HepG2 (cell line): ENCODE data around the gene RHBDD1. TPM values are rescaled to one million over a fixed set of nuclear protein-coding genes. Genes with fewer than 3 reads are reported as not detected.

ENCODE experiments used
- ARNTL ChIP-seq: sonication (generic); formaldehyde crosslinking; IDR thresholded peaks from 2 replicates; pipeline ENCODE4 v1.4.0; 2020; ENCODE audit warnings: mild to moderate bottlenecking, missing genetic modification reagents
- CREB1 ChIP-seq, 2 experiments: fragments of 450-650 bp in 1 of 2; IDR thresholded peaks; 2 replicates each; pipeline ENCODE4 v1.6.1; 2016 to 2017; ENCODE audit warnings: control low read depth in 1 of 2, mild to moderate bottlenecking in 1 of 2, missing compliant biosample characterization in 1 of 2, missing genetic modification characterization in 1 of 2
- DMAP1 ChIP-seq: IDR thresholded peaks from 2 replicates; pipeline ENCODE4 v1.6.1; 2016
- DZIP1 ChIP-seq: sonication (generic); formaldehyde crosslinking; IDR thresholded peaks from 2 replicates; pipeline ENCODE4 v1.5.0; 2020; ENCODE audit warnings: mild to moderate bottlenecking, missing genetic modification reagents
- HMG20B ChIP-seq: conservative IDR thresholded peaks from 2 replicates; pipeline ENCODE4 v1.6.1; 2016; ENCODE audit warnings: missing genetic modification reagents, missing compliant biosample characterization
- NFE2L1 ChIP-seq: sonication (generic); formaldehyde crosslinking; IDR thresholded peaks from 2 replicates; pipeline ENCODE4 v1.4.0; 2020; ENCODE audit warnings: missing genetic modification reagents, mild to moderate bottlenecking, borderline replicate concordance
- RAD21 ChIP-seq: fragments of 450-650 bp; formaldehyde crosslinking; IDR thresholded peaks from 2 replicates; pipeline ENCODE4 v1.5.0; 2020; ENCODE audit warnings: mild to moderate bottlenecking
- SIN3A ChIP-seq: IDR thresholded peaks from 2 replicates; pipeline ENCODE4 v1.6.1; 2011; ENCODE audit warnings: low read depth, mild to moderate bottlenecking, control low read depth, low read length, borderline replicate concordance
- WIZ ChIP-seq: sonication (generic); formaldehyde crosslinking; IDR thresholded peaks from 2 replicates; pipeline ENCODE4 v1.5.1; 2020; ENCODE audit warnings: mild to moderate bottlenecking, missing genetic modification reagents
- ZFP41 ChIP-seq: sonication (generic); formaldehyde crosslinking; IDR thresholded peaks from 2 replicates; pipeline ENCODE4 v1.4.0; 2020; ENCODE audit warnings: mild to moderate bottlenecking, missing genetic modification reagents, borderline replicate concordance
- ZNF383 ChIP-seq: sonication (generic); formaldehyde crosslinking; IDR thresholded peaks from 2 replicates; pipeline ENCODE4 v1.4.0; 2020; ENCODE audit warnings: missing genetic modification reagents, mild to moderate bottlenecking, borderline replicate concordance
- ZNF503 ChIP-seq: sonication (generic); formaldehyde crosslinking; IDR thresholded peaks from 2 replicates; pipeline ENCODE4 v1.4.0; 2020; ENCODE audit warnings: missing genetic modification reagents
- ZNF713 ChIP-seq: sonication (generic); formaldehyde crosslinking; IDR thresholded peaks from 2 replicates; pipeline ENCODE4 v1.4.0; 2020; ENCODE audit warnings: mild to moderate bottlenecking, missing genetic modification reagents
- polyA plus RNA-seq, 8 experiments: library from polyadenylated mRNA; depleted of rRNA in 3 of 8; stranded (reverse) in 7 of 8; unstranded in 1 of 8; fragments of >200 nt; fragmentation: Illumina TruSeq in 4 of 8; extraction: Trizol in 4 of 8; gene quantifications; 2 replicates each; pipeline versions ENCODE4 v1.2.1 to v1.2.3, GENCODE V29; 2011 to 2016; ENCODE audit warnings: low read depth in 4 of 8, missing spikeins in 1 of 8, mixed read lengths in 1 of 8; ENCODE audit not compliant: insufficient read depth in 1 of 8
- total RNA-seq, 5 experiments: library from RNA; depleted of rRNA; stranded (reverse); fragments of >200 nt; fragmentation: Illumina TruSeq; extraction: Trizol; gene quantifications; 2 replicates each; pipeline ENCODE4 v1.2.3, GENCODE V29; 2016; ENCODE audit warnings: low read depth in 1 of 5
- TF ChIP-seq, protein P1 (sequence below), 2 experiments: sonication (generic) in 1 of 2; formaldehyde crosslinking in 1 of 2; IDR thresholded peaks; 2 replicates each; pipeline versions ENCODE4 v1.6.1 to v1.9.0; 2014 to 2022; ENCODE audit warnings: antibody characterized with exemption in 1 of 2, borderline replicate concordance in 1 of 2, inconsistent platforms in 1 of 2, low read depth in 1 of 2, missing genetic modification reagents in 1 of 2
- TF ChIP-seq, protein P2 (sequence below): sonication (generic); formaldehyde crosslinking; IDR thresholded peaks from 2 replicates; pipeline ENCODE4 v1.8.0; 2022; ENCODE audit warnings: missing genetic modification reagents, mild to moderate bottlenecking, borderline replicate concordance
- TF ChIP-seq, protein P3 (sequence below): sonication (generic); formaldehyde crosslinking; IDR thresholded peaks from 2 replicates; pipeline ENCODE4 v1.4.0; 2020; ENCODE audit warnings: missing genetic modification reagents

Gene RHBDD1
- total and polyA plus RNA-seq, 2 of the 13 experiments (the other 11 are each of a cell fraction or from before 2014, with no cell fraction given): 8.2 to 9.5 TPM

DNA sequence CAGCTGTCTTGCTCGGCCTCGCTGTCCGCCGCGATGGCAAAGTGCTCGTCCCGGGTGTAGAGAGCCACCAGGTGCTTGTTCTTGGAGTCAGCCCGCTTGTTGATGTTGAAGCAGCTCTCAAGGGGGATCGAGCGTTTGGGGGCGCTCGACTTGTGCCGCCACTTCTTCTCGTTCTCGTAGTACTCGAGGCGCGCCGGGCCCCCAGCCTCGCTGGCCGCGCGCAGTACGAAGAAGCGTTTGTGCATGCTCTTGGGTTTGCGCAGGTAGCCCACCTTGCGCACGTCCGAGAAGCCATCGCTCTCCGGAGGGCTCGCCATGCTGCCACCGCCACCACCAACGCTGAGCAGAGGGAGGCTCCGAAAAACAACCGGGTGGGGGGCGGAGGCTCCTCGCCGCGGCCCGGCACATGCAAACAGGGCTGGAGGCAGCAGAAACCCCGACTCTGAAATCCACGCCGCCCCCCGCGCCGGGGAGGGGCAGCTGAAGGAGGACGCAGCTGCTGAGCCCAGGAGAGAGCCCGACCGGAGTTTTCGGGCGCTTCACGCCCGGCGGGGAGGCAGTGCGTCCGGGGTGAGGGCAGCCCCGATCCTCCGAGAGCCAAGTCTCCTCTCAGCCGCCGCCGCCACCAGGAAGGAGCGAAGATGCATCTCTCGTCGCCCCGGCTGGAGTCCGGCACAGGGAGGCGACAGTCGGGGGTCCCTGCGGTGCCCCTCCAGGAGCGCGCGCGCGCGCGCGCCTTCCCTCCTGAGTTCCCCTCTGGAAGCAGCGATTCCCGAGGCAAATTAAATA is 37.2 kb upstream of the RHBDD1 start (continued):
- TF ChIP-seq, protein P1, sequence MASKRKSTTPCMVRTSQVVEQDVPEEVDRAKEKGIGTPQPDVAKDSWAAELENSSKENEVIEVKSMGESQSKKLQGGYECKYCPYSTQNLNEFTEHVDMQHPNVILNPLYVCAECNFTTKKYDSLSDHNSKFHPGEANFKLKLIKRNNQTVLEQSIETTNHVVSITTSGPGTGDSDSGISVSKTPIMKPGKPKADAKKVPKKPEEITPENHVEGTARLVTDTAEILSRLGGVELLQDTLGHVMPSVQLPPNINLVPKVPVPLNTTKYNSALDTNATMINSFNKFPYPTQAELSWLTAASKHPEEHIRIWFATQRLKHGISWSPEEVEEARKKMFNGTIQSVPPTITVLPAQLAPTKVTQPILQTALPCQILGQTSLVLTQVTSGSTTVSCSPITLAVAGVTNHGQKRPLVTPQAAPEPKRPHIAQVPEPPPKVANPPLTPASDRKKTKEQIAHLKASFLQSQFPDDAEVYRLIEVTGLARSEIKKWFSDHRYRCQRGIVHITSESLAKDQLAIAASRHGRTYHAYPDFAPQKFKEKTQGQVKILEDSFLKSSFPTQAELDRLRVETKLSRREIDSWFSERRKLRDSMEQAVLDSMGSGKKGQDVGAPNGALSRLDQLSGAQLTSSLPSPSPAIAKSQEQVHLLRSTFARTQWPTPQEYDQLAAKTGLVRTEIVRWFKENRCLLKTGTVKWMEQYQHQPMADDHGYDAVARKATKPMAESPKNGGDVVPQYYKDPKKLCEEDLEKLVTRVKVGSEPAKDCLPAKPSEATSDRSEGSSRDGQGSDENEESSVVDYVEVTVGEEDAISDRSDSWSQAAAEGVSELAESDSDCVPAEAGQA (IDR thresholded peaks at IDR 0.05; ENCODE audit: low read depth): 0 out of 2 replicates have a peak, but pooled peaks have one; percentile 36
- TF ChIP-seq, protein P1 (CRISPR knock-in tag; IDR thresholded peaks at IDR 0.05; ENCODE audit: borderline replicate concordance): no peak
- TF ChIP-seq SIN3A (no peak), ZNF503 (CRISPR knock-in tag) (no peak), WIZ (CRISPR knock-in tag) (no peak), CREB1 (IDR thresholded peaks at IDR 0.05) (no peak), CREB1 (CRISPR knock-in tag; IDR thresholded peaks at IDR 0.05) (no peak), ZNF383 (CRISPR knock-in tag) (no peak), DMAP1 (CRISPR knock-in tag) (no peak), ZFP41 (no peak), ZNF713 (CRISPR knock-in tag) (no peak), RAD21 (no peak), HMG20B (CRISPR knock-in tag) (no peak), NFE2L1 (CRISPR knock-in tag) (0 out of 2 replicates have a peak, but pooled peaks have one; percentile 3), ARNTL (CRISPR knock-in tag) (no peak), DZIP1 (CRISPR knock-in tag) (no peak)
- TF ChIP-seq, protein P2, sequence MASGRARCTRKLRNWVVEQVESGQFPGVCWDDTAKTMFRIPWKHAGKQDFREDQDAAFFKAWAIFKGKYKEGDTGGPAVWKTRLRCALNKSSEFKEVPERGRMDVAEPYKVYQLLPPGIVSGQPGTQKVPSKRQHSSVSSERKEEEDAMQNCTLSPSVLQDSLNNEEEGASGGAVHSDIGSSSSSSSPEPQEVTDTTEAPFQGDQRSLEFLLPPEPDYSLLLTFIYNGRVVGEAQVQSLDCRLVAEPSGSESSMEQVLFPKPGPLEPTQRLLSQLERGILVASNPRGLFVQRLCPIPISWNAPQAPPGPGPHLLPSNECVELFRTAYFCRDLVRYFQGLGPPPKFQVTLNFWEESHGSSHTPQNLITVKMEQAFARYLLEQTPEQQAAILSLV (CRISPR knock-in tag): no peak
- TF ChIP-seq, protein P3, sequence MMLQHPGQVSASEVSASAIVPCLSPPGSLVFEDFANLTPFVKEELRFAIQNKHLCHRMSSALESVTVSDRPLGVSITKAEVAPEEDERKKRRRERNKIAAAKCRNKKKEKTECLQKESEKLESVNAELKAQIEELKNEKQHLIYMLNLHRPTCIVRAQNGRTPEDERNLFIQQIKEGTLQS (CRISPR knock-in tag): no peak
